Measurements from ENCODE around the gene CCDC191.

The CCDC191 gene

GRCh38 chr3:114089675-114090074 is 33.3 kb upstream of the CCDC191 start:
- H3K27ac ChIP-seq (ENCODE audit: low read depth, low read length, severe bottlenecking): no peak overlapping the region
- no peak overlapping the region for H3K4me3 ChIP-seq (ENCODE audit: extremely low read depth, insufficient read depth, low read length, poor library complexity, severe bottlenecking)
- H3K36me3 ChIP-seq (ENCODE audit: control insufficient read depth, insufficient read depth, low read length): peaks cover 29% of the 10 kb centered on the region
- H3K9me3 ChIP-seq (ENCODE audit: control insufficient read depth, low read length): no peaks in the 10 kb centered on the region
- no peaks in the 10 kb centered on the region for H3K4me1 ChIP-seq (ENCODE audit: control insufficient read depth, insufficient read depth, low read length, poor library complexity, severe bottlenecking)

- Histone ChIP-seq H3K9me3 (ENCODE audit: control insufficient read depth, low read length) (no peaks in the 10 kb centered on the region), H3K4me1 (ENCODE audit: control insufficient read depth, insufficient read depth, low read length, poor library complexity, severe bottlenecking) (no peaks in the 10 kb centered on the region), H3K4me3 (ENCODE audit: extremely low read depth, insufficient read depth, low read length, poor library complexity, severe bottlenecking) (no peak overlapping the region), H3K36me3 (ENCODE audit: control insufficient read depth, insufficient read depth, low read length) (peaks cover 59% of the 10 kb centered on the region), H3K27ac (ENCODE audit: low read depth, low read length, severe bottlenecking) (no peak overlapping the region)
- WGBS, 2 experiments (ENCODE audit: insufficient coverage in 2 of 2): 100% methylated on average over 2 of the region's 2 CpGs
These were observed 30.0 kb upstream of the CCDC191 start for GRCh38 chr3:114086356-114086755.

DNA sequence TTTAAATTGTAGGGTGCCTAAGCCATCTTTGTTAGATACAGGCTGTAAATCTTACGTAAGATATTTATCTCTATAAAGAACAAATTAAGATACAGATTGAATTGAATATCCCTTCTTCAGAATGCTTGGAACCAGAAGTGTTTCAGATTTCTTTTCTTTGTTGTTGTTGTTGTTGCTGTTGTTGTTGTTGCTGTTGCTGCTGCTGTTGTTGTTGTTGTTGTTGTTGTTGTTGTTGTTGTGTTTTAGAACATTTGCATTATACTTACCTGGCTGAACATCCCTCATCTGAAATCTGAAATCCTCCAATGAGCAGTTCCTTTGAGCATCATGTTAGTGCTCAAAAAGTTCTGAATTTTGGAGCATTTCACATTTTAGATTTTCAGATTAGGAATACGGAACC is 26.8 kb upstream of the CCDC191 start:
- Histone ChIP-seq H3K4me1 (ENCODE audit: control insufficient read depth, insufficient read depth, low read length, poor library complexity, severe bottlenecking) (no peaks in the 10 kb centered on the region), H3K9me3 (ENCODE audit: control insufficient read depth, low read length) (no peaks in the 10 kb centered on the region), H3K27ac (ENCODE audit: low read depth, low read length, severe bottlenecking) (no peak overlapping the region), H3K4me3 (ENCODE audit: extremely low read depth, insufficient read depth, low read length, poor library complexity, severe bottlenecking) (no peak overlapping the region), H3K36me3 (ENCODE audit: control insufficient read depth, insufficient read depth, low read length) (peaks cover 85% of the 10 kb centered on the region)
- 83 to 88% methylated on average over 1 of the region's 2 CpGs for WGBS, 2 experiments (ENCODE audit: insufficient coverage in 2 of 2)

- Histone ChIP-seq H3K4me3 (ENCODE audit: extremely low read depth, insufficient read depth, low read length, poor library complexity, severe bottlenecking) (no peak overlapping the region), H3K36me3 (ENCODE audit: control insufficient read depth, insufficient read depth, low read length) (peaks cover 87% of the 10 kb centered on the region), H3K4me1 (ENCODE audit: control insufficient read depth, insufficient read depth, low read length, poor library complexity, severe bottlenecking) (no peaks in the 10 kb centered on the region), H3K9me3 (ENCODE audit: control insufficient read depth, low read length) (no peaks in the 10 kb centered on the region), H3K27ac (ENCODE audit: low read depth, low read length, severe bottlenecking) (no peak overlapping the region)
These were observed 24.7 kb upstream of the CCDC191 start for GRCh38 chr3:114081037-114081436.

DNA sequence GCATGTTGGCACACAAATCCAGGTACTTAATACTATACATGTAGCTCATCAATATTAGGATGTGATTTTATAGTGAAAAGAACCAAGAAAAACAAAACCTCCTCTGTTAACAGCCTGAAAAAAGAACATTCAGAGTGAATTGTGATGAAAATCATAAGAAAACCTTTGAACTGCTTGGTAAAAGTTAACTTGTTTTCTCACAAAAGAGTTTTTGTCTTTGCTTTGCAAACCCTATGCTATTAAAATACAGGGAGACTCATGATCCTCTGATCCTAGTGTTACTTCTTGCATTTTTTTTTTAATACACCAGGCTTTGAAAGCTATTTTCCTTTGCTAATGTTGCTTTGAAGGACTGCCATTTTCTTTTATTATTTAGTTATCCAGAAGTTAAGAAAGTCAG is 23.9 kb upstream of the CCDC191 start:
- Histone ChIP-seq H3K27ac (ENCODE audit: low read depth, low read length, severe bottlenecking) (no peak overlapping the region), H3K36me3 (ENCODE audit: control insufficient read depth, insufficient read depth, low read length) (peaks cover 88% of the 10 kb centered on the region), H3K4me3 (ENCODE audit: extremely low read depth, insufficient read depth, low read length, poor library complexity, severe bottlenecking) (no peak overlapping the region), H3K4me1 (ENCODE audit: control insufficient read depth, insufficient read depth, low read length, poor library complexity, severe bottlenecking) (no peaks in the 10 kb centered on the region), H3K9me3 (ENCODE audit: control insufficient read depth, low read length) (no peaks in the 10 kb centered on the region)

DNA sequence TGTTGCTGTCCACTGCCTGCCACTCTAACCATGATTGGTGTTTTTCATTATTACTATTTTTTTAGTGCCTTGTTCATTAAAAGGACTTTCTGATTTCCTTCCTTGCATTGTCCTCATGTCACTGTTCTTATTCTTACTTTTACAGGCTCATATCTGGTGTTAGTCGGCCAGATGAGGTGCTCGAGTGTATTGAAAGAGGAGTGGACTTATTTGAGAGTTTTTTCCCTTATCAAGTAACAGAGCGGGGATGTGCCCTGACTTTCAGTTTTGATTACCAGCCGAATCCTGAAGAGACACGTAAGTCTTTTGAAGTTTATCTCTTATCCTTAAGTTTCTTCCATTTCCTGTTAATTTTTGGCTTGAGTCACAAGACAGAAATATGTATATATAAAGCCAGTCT is 23.4 kb upstream of the CCDC191 start:
- Histone ChIP-seq H3K27ac (ENCODE audit: low read depth, low read length, severe bottlenecking) (no peak overlapping the region), H3K9me3 (ENCODE audit: control insufficient read depth, low read length) (no peaks in the 10 kb centered on the region), H3K36me3 (ENCODE audit: control insufficient read depth, insufficient read depth, low read length) (peaks cover 88% of the 10 kb centered on the region), H3K4me3 (ENCODE audit: extremely low read depth, insufficient read depth, low read length, poor library complexity, severe bottlenecking) (no peak overlapping the region), H3K4me1 (ENCODE audit: control insufficient read depth, insufficient read depth, low read length, poor library complexity, severe bottlenecking) (no peaks in the 10 kb centered on the region)
- whole genome bisulfite sequencing, 2 experiments (ENCODE audit: insufficient coverage in 2 of 2): 100% methylated on average over 1 of the region's 5 CpGs

DNA sequence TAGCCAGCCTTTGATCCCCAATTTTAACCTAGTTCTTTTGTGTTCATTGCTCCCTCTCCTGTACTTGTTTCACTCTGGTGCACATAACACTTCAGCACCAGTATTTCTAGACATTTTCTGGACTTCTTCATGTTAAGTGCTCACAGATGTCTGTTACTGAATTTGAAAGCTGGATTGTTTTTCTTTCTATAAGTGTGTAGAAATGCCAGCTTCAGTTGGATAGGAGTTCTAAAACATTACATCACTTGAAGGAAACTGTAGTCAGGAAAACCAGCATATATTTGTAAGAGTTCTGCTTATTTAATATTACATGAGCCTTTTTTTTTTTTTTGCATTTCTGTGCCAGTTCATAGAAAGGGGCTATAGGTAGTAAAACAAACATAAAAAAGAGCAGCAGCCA is 21.8 kb upstream of the CCDC191 start:
- Histone ChIP-seq H3K4me1 (ENCODE audit: control insufficient read depth, insufficient read depth, low read length, poor library complexity, severe bottlenecking) (no peaks in the 10 kb centered on the region), H3K36me3 (ENCODE audit: control insufficient read depth, insufficient read depth, low read length) (peaks cover 85% of the 10 kb centered on the region), H3K27ac (ENCODE audit: low read depth, low read length, severe bottlenecking) (no peak overlapping the region), H3K4me3 (ENCODE audit: extremely low read depth, insufficient read depth, low read length, poor library complexity, severe bottlenecking) (no peak overlapping the region), H3K9me3 (ENCODE audit: control insufficient read depth, low read length) (no peaks in the 10 kb centered on the region)

DNA sequence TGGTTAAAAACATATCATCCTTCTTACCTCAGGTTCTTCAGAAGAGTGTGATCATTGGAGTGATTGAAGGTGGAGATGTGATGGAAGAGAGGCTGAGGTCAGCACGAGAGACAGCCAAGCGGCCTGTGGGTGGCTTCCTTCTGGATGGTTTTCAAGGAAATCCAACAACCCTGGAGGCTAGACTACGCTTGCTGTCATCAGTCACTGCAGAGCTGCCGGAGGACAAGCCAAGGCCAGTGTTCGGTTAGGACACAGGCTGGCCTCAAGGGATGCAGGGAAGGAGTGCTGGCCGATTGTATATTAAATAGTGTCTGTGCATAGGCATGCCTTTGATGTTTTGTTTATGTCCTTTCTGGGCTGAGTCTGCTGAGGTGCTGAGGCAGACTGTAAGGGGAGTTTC is 20.4 kb upstream of the CCDC191 start:
- H3K9me3 ChIP-seq (ENCODE audit: control insufficient read depth, low read length): no peaks in the 10 kb centered on the region
- H3K27ac ChIP-seq (ENCODE audit: low read depth, low read length, severe bottlenecking): no peak overlapping the region
- no peaks in the 10 kb centered on the region for H3K4me1 ChIP-seq (ENCODE audit: control insufficient read depth, insufficient read depth, low read length, poor library complexity, severe bottlenecking)
- H3K36me3 ChIP-seq (ENCODE audit: control insufficient read depth, insufficient read depth, low read length): peaks cover 86% of the 10 kb centered on the region
- 93 to 98% methylated on average over 5 to 6 of the region's 6 CpGs for WGBS, 2 experiments (ENCODE audit: insufficient coverage in 2 of 2)
- H3K4me3 ChIP-seq (ENCODE audit: extremely low read depth, insufficient read depth, low read length, poor library complexity, severe bottlenecking): no peak overlapping the region

DNA sequence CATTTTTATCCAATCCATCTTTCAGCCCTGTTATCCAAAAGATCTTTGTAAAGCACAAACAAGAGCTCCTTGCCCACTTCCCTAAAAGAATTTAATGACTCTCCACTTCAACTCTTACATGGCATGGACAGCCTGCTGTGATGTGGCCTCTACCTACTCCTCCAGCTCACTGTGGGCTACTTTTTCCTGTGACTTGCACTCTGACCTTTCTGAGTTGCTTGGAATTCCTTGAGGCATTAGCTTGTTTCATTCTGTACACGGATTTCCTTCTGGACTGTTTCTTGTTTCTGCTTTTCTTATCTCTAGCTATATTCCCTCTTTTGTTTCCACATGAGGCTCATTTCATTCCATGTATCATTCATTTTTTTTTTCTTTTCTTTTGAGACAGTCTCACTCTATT is 15.5 kb upstream of the CCDC191 start:
- Histone ChIP-seq H3K27ac (ENCODE audit: low read depth, low read length, severe bottlenecking) (no peak overlapping the region), H3K36me3 (ENCODE audit: control insufficient read depth, insufficient read depth, low read length) (peaks cover 77% of the 10 kb centered on the region), H3K4me3 (ENCODE audit: extremely low read depth, insufficient read depth, low read length, poor library complexity, severe bottlenecking) (no peak overlapping the region), H3K9me3 (ENCODE audit: control insufficient read depth, low read length) (no peaks in the 10 kb centered on the region), H3K4me1 (ENCODE audit: control insufficient read depth, insufficient read depth, low read length, poor library complexity, severe bottlenecking) (no peaks in the 10 kb centered on the region)
- WGBS, 2 experiments (ENCODE audit: insufficient coverage in 2 of 2): 83 to 88% methylated on average over 1 of the region's 1 CpG

DNA sequence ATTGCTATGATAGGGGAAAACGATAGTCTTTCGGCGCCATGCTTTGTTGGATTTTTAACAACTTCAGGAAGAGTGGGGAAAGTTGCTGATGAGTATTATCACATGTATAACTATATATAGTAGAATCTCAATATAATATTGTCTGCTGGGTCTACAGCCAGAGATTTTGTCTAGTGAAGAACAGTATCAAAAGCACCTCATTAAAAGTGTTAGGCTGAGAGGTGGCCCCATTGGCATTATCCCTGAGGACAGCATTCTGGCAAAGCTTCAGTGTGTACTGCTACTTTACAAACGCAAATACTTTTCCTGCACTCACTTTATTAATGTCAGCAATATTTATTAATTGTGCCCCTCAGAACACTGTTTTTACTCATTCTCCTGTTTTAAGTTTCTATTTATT is 12.0 kb upstream of the CCDC191 start:
- WGBS, 2 experiments (ENCODE audit: insufficient coverage in 2 of 2): no CpG with 5 or more reads among the region's 4 CpGs
- H3K4me1 ChIP-seq (ENCODE audit: control insufficient read depth, insufficient read depth, low read length, poor library complexity, severe bottlenecking): no peaks in the 10 kb centered on the region
- H3K9me3 ChIP-seq (ENCODE audit: control insufficient read depth, low read length): no peaks in the 10 kb centered on the region
- H3K27ac ChIP-seq (ENCODE audit: low read depth, low read length, severe bottlenecking): no peak overlapping the region
- no peak overlapping the region for H3K4me3 ChIP-seq (ENCODE audit: extremely low read depth, insufficient read depth, low read length, poor library complexity, severe bottlenecking)
- peaks cover 49% of the 10 kb centered on the region for H3K36me3 ChIP-seq (ENCODE audit: control insufficient read depth, insufficient read depth, low read length)

DNA sequence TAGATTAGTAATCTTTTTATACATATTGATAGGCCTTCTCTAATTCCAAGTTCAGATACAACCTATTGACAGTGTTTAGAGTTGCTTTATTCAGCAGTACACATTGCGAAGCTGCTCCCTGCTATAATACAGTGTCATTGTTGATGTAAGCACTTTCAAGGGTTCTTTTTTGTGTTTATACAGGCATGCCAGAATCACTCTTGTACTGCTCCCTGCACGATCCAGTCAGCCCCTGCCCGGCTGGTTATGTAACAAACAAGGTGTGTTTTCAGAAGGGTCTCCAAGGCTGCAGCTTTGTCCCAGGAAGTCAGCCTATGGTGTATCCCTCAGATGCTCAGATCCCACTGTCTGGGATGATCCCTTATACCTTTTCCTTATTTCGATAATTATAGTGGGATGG is 11.5 kb upstream of the CCDC191 start:
- Histone ChIP-seq H3K27ac (ENCODE audit: low read depth, low read length, severe bottlenecking) (no peak overlapping the region), H3K4me3 (ENCODE audit: extremely low read depth, insufficient read depth, low read length, poor library complexity, severe bottlenecking) (no peak overlapping the region), H3K36me3 (ENCODE audit: control insufficient read depth, insufficient read depth, low read length) (peaks cover 45% of the 10 kb centered on the region), H3K4me1 (ENCODE audit: control insufficient read depth, insufficient read depth, low read length, poor library complexity, severe bottlenecking) (no peaks in the 10 kb centered on the region), H3K9me3 (ENCODE audit: control insufficient read depth, low read length) (no peaks in the 10 kb centered on the region)
- 93 to 100% methylated on average over 3 of the region's 4 CpGs for WGBS, 2 experiments (ENCODE audit: insufficient coverage in 2 of 2)
